Heart left ventricle (tissue), 16 donors: ENCODE results near the gene RALGPS1. TPM values are rescaled to one million over a fixed set of nuclear protein-coding genes. Genes with fewer than 3 reads are reported as not detected.

Experiments
- ATAC-seq, 4 donors: fragments of 200-7000 bp; cut with Tn5 transposase; one replicate each; pipeline ENCODE4 v1.9.1; 2020 to 2022; ENCODE audit warnings: moderate library complexity in 4 of 4, mild to moderate bottlenecking in 3 of 4, moderate number of reproducible peaks in 1 of 4
- DNase-seq, 5 donors: peaks; one replicate each; pipeline ENCODE4 v3.0.0-alpha.2; 2020
- H3K27ac ChIP-seq, 12 donors: fragments of 200-600 bp; sonication (generic) in 4 of 12; one replicate each; pipeline versions ENCODE4 v1.5.0 to v1.8.0; 2016 to 2022; ENCODE audit warnings: mild to moderate bottlenecking in 2 of 12
- H3K27me3 ChIP-seq, 9 donors: fragments of 200-600 bp; sonication (generic) in 2 of 9; one replicate each; pipeline versions ENCODE4 v1.5.1 to v1.8.0; 2016 to 2022; ENCODE audit warnings: mild to moderate bottlenecking in 3 of 9
- H3K36me3 ChIP-seq, 9 donors: fragments of 200-600 bp; sonication (generic) in 2 of 9; one replicate each; pipeline versions ENCODE4 v1.5.0 to v1.8.0; 2018 to 2022; ENCODE audit warnings: mild to moderate bottlenecking in 2 of 9
- H3K4me1 ChIP-seq, 12 donors: fragments of 200-600 bp; sonication (generic) in 4 of 12; one replicate each; pipeline versions ENCODE4 v1.5.0 to v1.8.0; 2016 to 2022; ENCODE audit warnings: mild to moderate bottlenecking in 3 of 12
- H3K4me3 ChIP-seq, 12 donors: fragments of 200-600 bp; sonication (generic) in 4 of 12; one replicate each; pipeline versions ENCODE4 v1.5.0 to v1.8.0; 2017 to 2022; ENCODE audit warnings: mild to moderate bottlenecking in 9 of 12, moderate library complexity in 4 of 12
- H3K9me3 ChIP-seq, 12 donors: fragments of 200-600 bp; sonication (generic) in 4 of 12; one replicate each; pipeline versions ENCODE4 v1.5.0 to v1.8.0; 2016 to 2022; ENCODE audit warnings: mild to moderate bottlenecking in 1 of 12
- CTCF ChIP-seq, 12 donors: fragments of 200-600 bp; sonication (generic) in 4 of 12; IDR thresholded peaks; one replicate each; pipeline versions ENCODE4 v1.5.0 to v1.8.0; 2018 to 2022; ENCODE audit warnings: antibody characterized with exemption in 12 of 12, mild to moderate bottlenecking in 5 of 12
- POLR2A ChIP-seq, 2 donors: fragments of 450-650 bp; IDR thresholded peaks; one replicate each; pipeline ENCODE4 v1.6.1; 2017; ENCODE audit warnings: antibody characterized with exemption in 2 of 2, mild to moderate bottlenecking in 2 of 2, moderate library complexity in 2 of 2
- WGBS, 4 donors: extraction: QIAGEN DNeasy Blood & Tissue Kit in 2 of 4; methylation state at CpG; one replicate each; pipeline versions ENCODE4 v1.1.5 to v1.1.7; 2013 to 2018; 5-methylcytosine and 5-hydroxymethylcytosine counted together
- intact Hi-C, 10 donors: fragments of 100-400 bp; cut with DNase I; formaldehyde crosslinking; loops; one replicate each; pipeline versions ENCODE4 v1.11.1 to v1.14.2; 2022
- polyA plus RNA-seq, 2 donors: library from polyadenylated mRNA; stranded (reverse); fragments of 200-250 nt; gene quantifications; one replicate each; pipeline ENCODE4 v1.2.3, GENCODE V29; 2013
- total RNA-seq, 9 donors: library from RNA; depleted of rRNA in 2 of 9; stranded (reverse); fragments of >200 nt in 2 of 9; fragmentation: NEBNext Ultra II Directional in 3 of 9; extraction: Animal tissue kit (Norgen Biotek cat#: 25700) in 3 of 9; gene quantifications; one replicate each; pipeline versions ENCODE4 v1.1.0 to v1.2.4, GENCODE V29; 2016 to 2023
- donor health status: ischemic (EF 13 %, LVEDD 7.1; RV severe dilation, severe dysfunction).
- donor health status: healthy with polysubstance abuse.
- donor health status: DM: no; HTN: yes; CAD: no.
- donor health status: DM: no; HTN: no; CAD: no.
- donor health status: ischemic (EF 25% LVEDD 6.9; RV normal size, moderate dysfunction).
- donor health status: ischemic (EF 25% LVEDD 5.7; RV mildly dilated, moderate dysfunction).
- donor health status: healthy.
- donor health status: DM: yes; HTN: yes; CAD: no.
- donor health status: ischemic (EF 35%, LVEDD 5.7; RV mildly dilated, moderate dysfunction).
- donor health status: nonischemic (EF 11% LVEDD 7.7; RV severe dilation, severe dysfunction).
- donor health status: DM: yes; HTN: yes; CAD: no.
- donor health status: PGD.
- donor health status: ischemic (EF 29% LVEDD 5.4; RV normal size, mild dysfunction).
- donor health status: nonischemic (EF 23%, LVEDD 6.1; RV moderate dilation, normal function).

Gene RALGPS1
- total and polyA plus RNA-seq, 11 donors = 8.0 to 21.8 (median 14.4) TPM

DNA sequence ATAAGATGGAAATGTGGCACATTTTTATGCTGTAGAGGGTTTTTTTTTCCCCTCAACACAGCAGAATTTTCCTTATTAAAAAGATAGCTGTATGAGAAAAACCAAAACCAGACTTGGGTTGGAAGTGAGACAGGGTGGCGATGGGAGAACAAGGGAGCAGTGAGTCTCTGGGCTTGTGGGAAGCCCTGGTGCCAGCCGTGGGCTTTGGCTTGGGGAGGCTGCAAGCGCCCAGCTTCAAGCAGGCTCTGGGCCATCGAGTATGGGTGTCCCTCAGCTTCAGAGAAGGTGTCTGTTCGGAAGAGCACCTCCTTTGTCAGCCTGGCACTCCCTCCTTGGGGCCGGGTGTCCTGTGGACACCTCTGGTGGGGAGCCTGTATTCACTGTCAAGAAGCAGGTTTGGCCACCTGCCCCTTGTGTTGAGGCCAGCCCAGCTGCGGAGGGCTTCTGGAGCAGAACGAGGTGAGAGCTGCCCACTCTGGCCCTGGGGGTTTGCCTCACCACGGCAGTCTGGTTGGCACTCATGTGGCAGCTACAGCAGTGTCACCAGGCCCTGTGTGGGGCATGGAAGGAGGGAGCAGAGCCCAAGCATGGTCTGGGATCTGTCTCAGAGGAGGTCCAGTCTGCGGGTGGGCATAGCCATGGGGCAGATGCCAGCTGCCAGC is 245.5 kb downstream of the RALGPS1 start:
- 83 to 91% (median 89%) methylated on average over 7 to 10 of the region's 10 CpGs for WGBS, 4 donors
- TF ChIP-seq POLR2A (IDR thresholded peaks at IDR 0.05) (no peak), CTCF (IDR thresholded peaks at IDR 0.05) (no peak)
- peak in 1 of 4 donors; percentile 19 for ATAC-seq
- intact Hi-C loops = loop anchor here in 1 of 10 donors (10.0 kb wide), 1 partner anchor 115 kb away; no protein-coding TSS in a partner anchor
- peaks cover 0 to 51% (median 22%) of the 10 kb centered on the region in 12 donors for H3K4me1 ChIP-seq
- no peaks in the 10 kb centered on the region for H3K27me3 ChIP-seq
- H3K27ac ChIP-seq = peak overlapping the region in 3 of 12 donors; percentile 45 to 58 (median 48)
- no peaks in the 10 kb centered on the region for H3K36me3 ChIP-seq
- no peaks in the 10 kb centered on the region for H3K9me3 ChIP-seq
- H3K4me3 ChIP-seq = no peak overlapping the region
- peak in 2 of 5 donors; percentile 10 to 20 for DNase-seq

DNA sequence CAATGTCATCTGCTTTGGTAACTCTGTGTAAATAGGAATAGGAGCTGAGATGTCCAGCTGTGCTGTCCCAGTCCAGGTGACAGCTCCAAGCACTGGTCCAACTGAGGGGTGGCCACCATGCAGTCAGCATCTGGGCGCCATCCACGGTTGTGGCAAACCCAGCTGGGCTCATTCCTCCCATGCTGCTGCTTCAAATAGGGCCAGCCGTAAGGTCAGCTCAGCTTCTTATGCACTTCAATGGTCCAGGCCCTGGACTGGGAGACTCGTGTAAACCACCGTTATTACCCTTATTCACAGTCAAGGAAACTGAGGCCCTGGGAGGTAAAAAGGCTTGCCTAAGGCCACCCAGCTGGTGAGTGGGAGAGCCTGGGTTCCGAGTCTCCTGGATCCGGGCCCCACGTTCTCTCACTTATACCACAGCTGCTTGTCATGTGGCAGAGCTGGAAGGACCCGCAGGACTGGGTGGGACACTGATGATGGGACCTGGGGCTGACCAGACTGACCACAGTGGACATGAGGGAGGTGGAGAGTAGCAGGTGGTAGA is 246.6 kb downstream of the RALGPS1 start:
- Histone ChIP-seq H3K4me1 (peaks cover 0 to 45% (median 21%) of the 10 kb centered on the region in 12 donors), H3K27me3 (no peaks in the 10 kb centered on the region), H3K27ac (no peak overlapping the region), H3K4me3 (no peak overlapping the region), H3K36me3 (no peaks in the 10 kb centered on the region), H3K9me3 (no peaks in the 10 kb centered on the region)
- DNase-seq (peak in 2 of 5 donors; percentile 2 to 12), ATAC-seq (no peak)
- TF ChIP-seq POLR2A (IDR thresholded peaks at IDR 0.05) (no peak), CTCF (IDR thresholded peaks at IDR 0.05) (no peak)
- WGBS, 4 donors = 96 to 98% (median 97%) methylated on average over 6 to 9 of the region's 9 CpGs
- intact Hi-C loops = loop anchor here in 1 of 10 donors (10.0 kb wide), 1 partner anchor 116 kb away; no protein-coding TSS in a partner anchor

GRCh38 chr9:127162046-127162863 is 247.7 kb downstream of the RALGPS1 start:
- TF ChIP-seq CTCF (IDR thresholded peaks at IDR 0.05) (no peak), POLR2A (IDR thresholded peaks at IDR 0.05) (no peak)
- Histone ChIP-seq H3K27ac (peak overlapping the region in 6 of 12 donors; percentile 14 to 77 (median 53)), H3K9me3 (no peaks in the 10 kb centered on the region), H3K4me3 (no peak overlapping the region), H3K36me3 (no peaks in the 10 kb centered on the region), H3K27me3 (no peaks in the 10 kb centered on the region), H3K4me1 (peaks cover 0 to 50% (median 21%) of the 10 kb centered on the region in 12 donors)
- 58 to 73% (median 69%) methylated on average over 6 to 9 of the region's 9 CpGs for WGBS, 4 donors
- peak in 2 of 5 donors; percentile 5 to 12 for DNase-seq
- no peak for ATAC-seq
- intact Hi-C loops = loop anchor here in 1 of 10 donors (10.0 kb wide), 1 partner anchor 117 kb away; no protein-coding TSS in a partner anchor
